ENCODE measurements around the gene NHS. TPM values are rescaled to one million over a fixed set of nuclear protein-coding genes. Genes with fewer than 3 reads are reported as not detected.

NHS gene
- total RNA-seq, 1 donor from 2014 or later, result 8.3 TPM

DNA sequence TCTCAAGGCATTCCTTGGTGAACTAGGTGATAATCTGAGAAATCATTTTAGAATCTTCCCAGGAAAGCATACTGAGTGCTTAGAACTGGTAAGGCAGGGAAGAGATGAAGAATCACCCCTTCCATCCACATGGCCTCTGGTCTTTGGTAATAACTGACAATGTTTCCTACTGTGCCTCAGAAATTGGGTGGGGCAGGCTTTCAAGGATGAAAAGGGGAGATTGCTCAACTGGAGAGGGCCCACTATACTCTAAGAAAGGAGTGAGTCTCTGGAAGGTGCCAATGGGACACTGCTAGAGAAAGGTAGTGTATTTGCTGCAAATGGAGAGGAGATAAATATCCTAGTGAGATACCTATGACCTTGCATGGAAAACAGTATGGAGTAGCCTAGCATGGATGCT, 227.2 kb downstream of the NHS start:
- Mint-ChIP-seq H3K4me1 (peaks cover 34% of the 10 kb centered on the region), H3K36me3 (no peaks in the 10 kb centered on the region), H3K27ac (no peak overlapping the region), H3K9me3 (no peaks in the 10 kb centered on the region), H3K4me3 (no peak overlapping the region), H3K27me3 (ENCODE audit: low read depth) (peaks cover 20% of the 10 kb centered on the region)
- TF ChIP-seq, protein P1, sequence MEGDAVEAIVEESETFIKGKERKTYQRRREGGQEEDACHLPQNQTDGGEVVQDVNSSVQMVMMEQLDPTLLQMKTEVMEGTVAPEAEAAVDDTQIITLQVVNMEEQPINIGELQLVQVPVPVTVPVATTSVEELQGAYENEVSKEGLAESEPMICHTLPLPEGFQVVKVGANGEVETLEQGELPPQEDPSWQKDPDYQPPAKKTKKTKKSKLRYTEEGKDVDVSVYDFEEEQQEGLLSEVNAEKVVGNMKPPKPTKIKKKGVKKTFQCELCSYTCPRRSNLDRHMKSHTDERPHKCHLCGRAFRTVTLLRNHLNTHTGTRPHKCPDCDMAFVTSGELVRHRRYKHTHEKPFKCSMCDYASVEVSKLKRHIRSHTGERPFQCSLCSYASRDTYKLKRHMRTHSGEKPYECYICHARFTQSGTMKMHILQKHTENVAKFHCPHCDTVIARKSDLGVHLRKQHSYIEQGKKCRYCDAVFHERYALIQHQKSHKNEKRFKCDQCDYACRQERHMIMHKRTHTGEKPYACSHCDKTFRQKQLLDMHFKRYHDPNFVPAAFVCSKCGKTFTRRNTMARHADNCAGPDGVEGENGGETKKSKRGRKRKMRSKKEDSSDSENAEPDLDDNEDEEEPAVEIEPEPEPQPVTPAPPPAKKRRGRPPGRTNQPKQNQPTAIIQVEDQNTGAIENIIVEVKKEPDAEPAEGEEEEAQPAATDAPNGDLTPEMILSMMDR (IDR thresholded peaks at IDR 0.05; ENCODE audit: unreplicated experiment), result no peak
- DNase-seq (ENCODE audit: low spot score in 2 of 2, unreplicated experiment in 2 of 2), result no peak

DNA sequence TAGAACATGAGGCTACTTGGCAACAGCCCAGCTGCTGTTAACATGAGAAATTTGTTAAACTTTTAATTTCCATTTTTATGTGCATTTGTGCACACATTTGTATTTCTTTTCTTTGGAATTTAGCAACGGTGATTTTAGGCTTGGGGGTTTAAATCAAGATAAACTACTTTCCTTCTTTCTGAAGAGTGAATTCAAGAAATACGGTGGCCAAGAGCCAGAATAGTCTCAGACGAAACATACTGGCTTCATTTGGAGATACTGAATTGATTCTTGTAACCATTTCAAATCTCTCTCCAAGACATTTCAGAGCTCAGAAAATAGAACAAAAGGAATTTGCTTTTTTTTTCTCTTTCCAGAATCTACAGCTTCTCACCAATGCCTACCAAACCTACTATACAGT, 228.2 kb downstream of the NHS start:
- no peaks in the 10 kb centered on the region for H3K9me3 Mint-ChIP-seq
- TF ChIP-seq, protein P1 (IDR thresholded peaks at IDR 0.05; ENCODE audit: unreplicated experiment), result no peak

DNA sequence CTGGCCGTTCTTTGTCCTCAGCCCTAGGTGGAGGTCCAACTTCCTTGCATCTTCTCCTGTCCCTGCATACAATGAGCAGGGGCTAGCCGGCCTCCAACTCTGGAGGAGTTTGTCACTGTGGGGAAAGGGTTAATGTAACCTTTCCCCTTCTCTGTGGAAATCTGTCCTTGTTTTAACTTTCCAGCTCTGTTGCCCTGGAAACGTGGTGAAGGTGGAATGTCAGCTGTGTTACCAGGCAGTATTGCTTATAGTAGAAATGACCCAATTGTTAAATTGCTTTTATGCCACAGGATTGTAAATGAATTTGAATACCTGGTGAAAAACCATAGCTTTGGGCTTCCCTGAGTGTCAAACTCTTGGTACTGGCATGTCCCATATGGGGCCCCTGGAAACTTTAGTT, 230.7 kb downstream of the NHS start:
- peaks cover 16% of the 10 kb centered on the region for H3K4me1 Mint-ChIP-seq
- no peak for DNase-seq (ENCODE audit: low spot score in 2 of 2, unreplicated experiment in 2 of 2)
- no peaks in the 10 kb centered on the region for H3K36me3 Mint-ChIP-seq
- H3K4me3 Mint-ChIP-seq, result no peak overlapping the region
- no peak overlapping the region for H3K27ac Mint-ChIP-seq
- peaks cover 12% of the 10 kb centered on the region for H3K27me3 Mint-ChIP-seq (ENCODE audit: low read depth)
- no peaks in the 10 kb centered on the region for H3K9me3 Mint-ChIP-seq
- TF ChIP-seq, protein P1 (IDR thresholded peaks at IDR 0.05; ENCODE audit: unreplicated experiment), result no peak

More for the DNA sequence above, 228.2 kb downstream of the NHS start:
- no peaks in the 10 kb centered on the region for H3K36me3 Mint-ChIP-seq
- no peak overlapping the region for H3K4me3 Mint-ChIP-seq
- H3K27ac Mint-ChIP-seq, result no peak overlapping the region
- DNase-seq (ENCODE audit: low spot score in 2 of 2, unreplicated experiment in 2 of 2), result no peak
- peaks cover 20% of the 10 kb centered on the region for H3K27me3 Mint-ChIP-seq (ENCODE audit: low read depth)
- peaks cover 25% of the 10 kb centered on the region for H3K4me1 Mint-ChIP-seq

DNA sequence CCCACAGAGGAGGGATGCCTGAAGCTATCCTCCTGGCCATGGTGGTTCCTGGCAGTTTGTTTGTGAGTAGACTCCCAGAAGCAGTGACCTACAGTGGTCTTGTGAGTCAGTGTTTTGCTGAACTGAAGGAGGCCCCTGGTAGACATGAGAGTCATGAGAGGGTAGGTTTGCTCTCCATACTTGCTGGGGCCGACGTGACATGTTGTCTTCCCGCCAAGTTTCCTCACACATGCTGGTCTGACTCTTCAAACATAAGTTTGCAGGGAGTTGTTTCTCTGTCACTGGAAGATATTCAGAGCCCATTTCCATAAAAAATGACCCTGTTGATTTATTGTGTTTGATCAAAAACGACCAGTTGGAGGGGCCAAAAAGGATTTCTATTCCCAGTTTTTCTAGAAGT, 231.2 kb downstream of the NHS start:
- Mint-ChIP-seq H3K9me3 (no peaks in the 10 kb centered on the region), H3K4me1 (peaks cover 21% of the 10 kb centered on the region), H3K36me3 (no peaks in the 10 kb centered on the region), H3K27ac (no peak overlapping the region), H3K27me3 (ENCODE audit: low read depth) (peaks cover 7% of the 10 kb centered on the region), H3K4me3 (no peak overlapping the region)
- TF ChIP-seq, protein P1 (IDR thresholded peaks at IDR 0.05; ENCODE audit: unreplicated experiment), result no peak
- no peak for DNase-seq (ENCODE audit: low spot score in 2 of 2, unreplicated experiment in 2 of 2)

DNA sequence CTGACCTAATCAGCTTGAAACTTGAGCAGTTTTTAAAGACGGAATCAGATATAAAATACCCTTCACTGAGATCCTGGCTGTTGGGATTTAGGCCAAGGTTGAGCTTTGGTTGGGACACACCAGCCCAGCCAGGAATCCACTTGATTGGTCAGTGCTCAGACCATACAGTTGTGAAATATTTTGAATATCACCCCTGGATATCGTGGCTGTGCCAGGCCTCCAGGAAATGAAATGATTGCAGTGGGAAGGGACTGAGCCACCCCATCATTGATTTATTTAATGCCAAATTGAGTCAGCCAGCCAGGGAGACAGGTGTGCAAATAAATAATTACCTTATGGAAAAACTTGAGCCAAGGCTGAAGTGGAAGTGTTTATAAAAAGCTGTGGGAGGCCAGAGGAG, 233.9 kb downstream of the NHS start:
- no peaks in the 10 kb centered on the region for H3K36me3 Mint-ChIP-seq
- H3K27ac Mint-ChIP-seq, result no peak overlapping the region
- DNase-seq (ENCODE audit: low spot score in 2 of 2, unreplicated experiment in 2 of 2), result no peak
- no peaks in the 10 kb centered on the region for H3K9me3 Mint-ChIP-seq
- TF ChIP-seq, protein P1 (IDR thresholded peaks at IDR 0.05; ENCODE audit: unreplicated experiment), result no peak
- peaks cover 3% of the 10 kb centered on the region for H3K27me3 Mint-ChIP-seq (ENCODE audit: low read depth)
- H3K4me1 Mint-ChIP-seq, result peaks cover 22% of the 10 kb centered on the region
- no peak overlapping the region for H3K4me3 Mint-ChIP-seq

DNA sequence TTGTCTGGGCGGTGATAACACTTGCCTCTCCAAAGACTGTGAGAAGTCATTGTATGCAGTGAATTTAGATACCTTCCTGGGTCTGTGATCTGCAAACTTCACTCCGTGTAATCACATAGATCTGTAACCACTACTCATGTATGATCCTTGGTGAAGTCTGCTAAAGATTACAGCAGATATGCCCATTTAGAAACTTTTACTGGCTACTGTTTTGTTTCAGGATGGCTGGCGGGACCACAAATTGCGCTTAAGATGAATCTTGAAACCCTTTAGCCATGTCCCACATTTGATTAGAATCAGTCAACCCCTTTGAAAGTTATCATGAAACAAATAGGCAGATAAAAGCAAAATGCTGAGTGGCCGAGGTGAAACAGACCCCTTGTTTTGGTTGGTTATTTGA, 235.8 kb downstream of the NHS start:
- Mint-ChIP-seq H3K4me1 (peaks cover 27% of the 10 kb centered on the region), H3K4me3 (no peak overlapping the region), H3K27me3 (ENCODE audit: low read depth) (peaks cover 3% of the 10 kb centered on the region), H3K27ac (no peak overlapping the region), H3K36me3 (no peaks in the 10 kb centered on the region), H3K9me3 (no peaks in the 10 kb centered on the region)
- TF ChIP-seq, protein P1 (IDR thresholded peaks at IDR 0.05; ENCODE audit: unreplicated experiment), result no peak
- no peak for DNase-seq (ENCODE audit: low spot score in 2 of 2, unreplicated experiment in 2 of 2)

Data from mesothelial cell of epicardium (in vitro differentiated cells).